ENCODE results near the gene L2HGDH.

The L2HGDH gene

GRCh38 chr14:50290306-50290705, 21.7 kb downstream of the L2HGDH start:
- TF ChIP-seq CTCF (IDR thresholded peaks at IDR 0.05) = no peak
- no peak overlapping the region for H3K4me3 ChIP-seq
- H3K27ac ChIP-seq = no peak overlapping the region
- no peak for DNase-seq (ENCODE audit: low spot score)

GRCh38 chr14:50288146-50288545, 23.9 kb downstream of the L2HGDH start:
- TF ChIP-seq CTCF (IDR thresholded peaks at IDR 0.05) = no peak
- no peak for DNase-seq (ENCODE audit: low spot score)
- no peak overlapping the region for H3K4me3 ChIP-seq
- H3K27ac ChIP-seq = no peak overlapping the region

GRCh38 chr14:50285861-50286260, 26.2 kb downstream of the L2HGDH start:
- no peak overlapping the region for H3K4me3 ChIP-seq
- TF ChIP-seq CTCF (IDR thresholded peaks at IDR 0.05) = no peak
- H3K27ac ChIP-seq = no peak overlapping the region
- no peak for DNase-seq (ENCODE audit: low spot score)

- no peak for DNase-seq (ENCODE audit: low spot score)
- no peak for TF ChIP-seq CTCF (IDR thresholded peaks at IDR 0.05)
- no peak overlapping the region for H3K4me3 ChIP-seq
These were observed 39.5 kb downstream of the L2HGDH start for GRCh38 chr14:50272498-50272897.

GRCh38 chr14:50270932-50271331, 41.1 kb downstream of the L2HGDH start:
- H3K4me3 ChIP-seq = no peak overlapping the region
- TF ChIP-seq CTCF (IDR thresholded peaks at IDR 0.05) = no peak
- no peak for DNase-seq (ENCODE audit: low spot score)
- no peak overlapping the region for H3K27ac ChIP-seq

More at GRCh38 chr14:50272498-50272897, 39.5 kb downstream of the L2HGDH start:
- no peak overlapping the region for H3K27ac ChIP-seq

- Histone ChIP-seq H3K4me3 (no peak overlapping the region), H3K27ac (no peak overlapping the region)
- DNase-seq (ENCODE audit: low spot score) = no peak
- TF ChIP-seq CTCF (IDR thresholded peaks at IDR 0.05) = no peak
These were observed 47.0 kb downstream of the L2HGDH start for GRCh38 chr14:50265029-50265428.

- no peak for DNase-seq (ENCODE audit: low spot score)
- TF ChIP-seq CTCF (IDR thresholded peaks at IDR 0.05) = no peak
- H3K27ac ChIP-seq = no peak overlapping the region
- no peak overlapping the region for H3K4me3 ChIP-seq
These were observed 48.7 kb downstream of the L2HGDH start for GRCh38 chr14:50263321-50263720.

Data from coronary artery (tissue), 2 donors.